A549 (cell line): ENCODE results near the gene CAMTA1. TPM values are rescaled to one million over a fixed set of nuclear protein-coding genes. Genes with fewer than 3 reads are reported as not detected.

ENCODE experiments used
- ATAC-seq, 2 experiments: fragments of 200-7000 bp in 1 of 2; fragments of >200 bp in 1 of 2; cut with Nextera tagmentation in 1 of 2; cut with Tn5 transposase in 1 of 2; 3 replicates each; pipeline versions ENCODE4 v1.8.0 to v1.9.1; 2018 to 2020; ENCODE audit warnings: mild to moderate bottlenecking in 1 of 2, moderate library complexity in 1 of 2
- CTCF ChIA-PET: fragments of 300-600 bp; sonication (Branson Sonifier 250); formaldehyde crosslinking; extraction: SDS; loops from one replicate; lab custom pipeline; 2021; ENCODE audit warnings: antibody characterized with exemption, inconsistent platforms; lab: Yijun Ruan, JAX
- POLR2A ChIA-PET: fragments of 350-600 bp; formaldehyde crosslinking; extraction: SDS; loops from one replicate; lab custom pipeline; 2021; ENCODE audit warnings: antibody characterized with exemption, inconsistent platforms; lab: Yijun Ruan, JAX
- DNase-seq, 2 experiments: peaks; one replicate each; pipeline versions ENCODE4 v3.0.0 to v3.0.0-alpha.2; 2011 to 2016; ENCODE audit warnings: low read depth in 1 of 2, low spot score in 1 of 2
- FAIRE-seq: peaks from 2 replicates; lab custom pipeline; 2011; peaks lifted over from hg19 to GRCh38; lab: Jason Lieb, UNC
- H3K27ac ChIP-seq, 2 experiments: fragments of >200 bp; sonication (Bioruptor Twin); formaldehyde crosslinking; 3 replicates each; pipeline ENCODE4 v1.5.1; 2016 to 2017
- H3K4me1 ChIP-seq: fragments of >200 bp; sonication (Bioruptor Twin); formaldehyde crosslinking; 3 replicates; pipeline ENCODE4 v1.6.1; 2016
- H3K4me2 ChIP-seq: fragments of >200 bp; sonication (Bioruptor Twin); formaldehyde crosslinking; 3 replicates; pipeline ENCODE4 v1.6.1; 2016
- H3K4me3 ChIP-seq: fragments of >200 bp; sonication (Bioruptor Twin); formaldehyde crosslinking; 3 replicates; pipeline ENCODE4 v1.5.1; 2016
- H3K9me3 ChIP-seq: fragments of >200 bp; sonication (Bioruptor Twin); formaldehyde crosslinking; 3 replicates; pipeline ENCODE4 v1.6.1; 2016
- CBX8 ChIP-seq: fragments of 200-600 bp; sonication (generic); IDR thresholded peaks from 2 replicates; pipeline ENCODE4 v1.6.1; 2016
- CHD2 ChIP-seq: fragments of 150-350 bp; IDR thresholded peaks from 2 replicates; pipeline ENCODE4 v1.6.1; 2014; ENCODE audit warnings: low read length; ENCODE audit not compliant: partially characterized antibody
- CHD4 ChIP-seq: fragments of 200-600 bp; sonication (generic); IDR thresholded peaks from 2 replicates; pipeline ENCODE4 v1.6.1; 2016; ENCODE audit warnings: antibody characterized with exemption, mild to moderate bottlenecking, borderline replicate concordance
- ESRRA ChIP-seq: fragments of 150-350 bp; IDR thresholded peaks from 2 replicates; pipeline ENCODE4 v1.6.1; 2014; ENCODE audit warnings: mild to moderate bottlenecking, low read length, borderline replicate concordance
- GATA3 ChIP-seq: IDR thresholded peaks from 2 replicates; pipeline ENCODE4 v1.6.1; 2012; ENCODE audit warnings: borderline replicate concordance
- HDAC2 ChIP-seq: fragments of 200-600 bp; sonication (generic); IDR thresholded peaks from 2 replicates; pipeline ENCODE4 v1.6.1; 2016
- JUN ChIP-seq, 2 experiments: fragments of >200 bp; sonication (Bioruptor Twin); formaldehyde crosslinking; IDR thresholded peaks; 2 replicates in 1 of 2; 3 replicates in 1 of 2; pipeline ENCODE4 v1.6.1; 2016 to 2017
- MAFK ChIP-seq: fragments of 450-650 bp; IDR thresholded peaks from 2 replicates; pipeline ENCODE4 v1.6.1; 2014; ENCODE audit not compliant: partially characterized antibody
- MAZ ChIP-seq: fragments of 150-350 bp; IDR thresholded peaks from 2 replicates; pipeline ENCODE4 v1.6.1; 2014; ENCODE audit warnings: antibody characterized with exemption, low read depth, low read length, borderline replicate concordance
- NR3C1 ChIP-seq: fragments of >200 bp; sonication (Bioruptor Twin); formaldehyde crosslinking; IDR thresholded peaks from 3 replicates; pipeline ENCODE4 v1.6.1; 2017
- RAD21 ChIP-seq, 2 experiments: fragments of >200 bp in 1 of 2; sonication (Bioruptor Twin) in 1 of 2; formaldehyde crosslinking in 1 of 2; IDR thresholded peaks in 1 of 2; conservative IDR thresholded peaks in 1 of 2; 2 replicates in 1 of 2; 3 replicates in 1 of 2; pipeline ENCODE4 v1.6.1; 2012 to 2018; ENCODE audit warnings: inconsistent platforms in 1 of 2
- SMC3 ChIP-seq: fragments of >200 bp; sonication (Bioruptor Twin); formaldehyde crosslinking; IDR thresholded peaks from 3 replicates; pipeline ENCODE4 v1.6.1; 2018; ENCODE audit warnings: inconsistent platforms
- TFCP2L1 ChIP-seq: fragments of 250-450 bp; sonication (Bioruptor Pico); IDR thresholded peaks from 2 replicates; pipeline ENCODE4 v1.5.0; 2021; ENCODE audit warnings: mild to moderate bottlenecking
- WGBS: methylation state at CpG from one replicate; pipeline ENCODE4 v1.1.6; 2017; ENCODE audit errors: missing lambda C conversion rate; 5-methylcytosine and 5-hydroxymethylcytosine counted together
- polyA plus RNA-seq, 4 experiments: library from polyadenylated mRNA; depleted of rRNA in 3 of 4; stranded (reverse); fragments of >200 nt; fragmentation: RNase III in 1 of 4; extraction: RNeasy Plus Mini Kit Qiagen cat#74134 plus additional on column Dnase treatment in 1 of 4; gene quantifications; 2 replicates in 3 of 4; 3 replicates in 1 of 4; pipeline ENCODE4 v1.2.3, GENCODE V29; 2011 to 2017
- TF ChIP-seq, protein P1 (sequence below): fragments of 200-600 bp; sonication (generic); IDR thresholded peaks from 2 replicates; pipeline ENCODE4 v1.6.1; 2016; ENCODE audit warnings: antibody characterized with exemption, mild to moderate bottlenecking, moderate library complexity
- TF ChIP-seq, protein P2 (sequence below): fragments of 450-650 bp; IDR thresholded peaks from 2 replicates; pipeline ENCODE4 v1.6.1; 2014; ENCODE audit warnings: antibody characterized with exemption
- TF ChIP-seq, protein P3 (sequence below): IDR thresholded peaks from 2 replicates; pipeline ENCODE4 v1.6.1; 2012
- TF ChIP-seq, protein P4 (sequence below): fragments of >200 bp; sonication (Bioruptor Twin); formaldehyde crosslinking; IDR thresholded peaks from 2 replicates; pipeline ENCODE4 v1.6.1; 2016

CAMTA1 gene
- polyA plus RNA-seq, 2 of the 4 experiments (the other 2 are of a cell fraction), result 58.8 to 75.0 TPM

DNA sequence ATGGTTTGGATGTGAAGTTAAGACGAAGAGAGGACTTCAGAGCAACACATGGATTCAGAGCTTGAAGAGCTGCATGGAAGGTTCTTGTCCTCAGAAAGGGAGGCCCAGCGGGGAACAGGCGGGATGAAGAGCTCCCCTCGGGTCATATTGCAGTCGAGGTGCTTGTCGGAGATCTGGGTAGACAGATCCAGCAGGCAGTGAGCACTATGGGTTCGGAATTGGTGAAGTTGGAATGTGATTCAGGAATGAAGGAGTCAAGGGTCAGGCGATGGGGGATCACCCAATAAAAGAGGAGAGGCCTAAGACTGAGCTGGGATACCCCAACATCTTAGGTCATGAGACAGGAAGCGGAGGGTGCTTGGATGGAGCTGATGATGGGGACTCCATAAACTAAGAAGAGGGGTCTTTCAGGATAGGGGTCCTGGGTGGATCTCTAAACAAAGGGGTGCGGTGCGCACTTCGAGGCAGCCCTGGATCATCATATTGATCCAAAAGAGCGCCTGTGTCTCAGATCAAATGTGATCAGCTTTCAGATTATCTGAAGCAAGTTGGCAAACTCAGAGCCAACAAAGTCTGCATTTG lies 809.6 kb downstream of the CAMTA1 start:
- Histone ChIP-seq H3K27ac (no peak overlapping the region), H3K4me1 (no peaks in the 10 kb centered on the region), H3K4me2 (no peak overlapping the region), H3K4me3 (no peak overlapping the region), H3K9me3 (no peaks in the 10 kb centered on the region)
- FAIRE-seq, result no peak
- no peak for ATAC-seq
- no peak for DNase-seq
- ChIA-PET POLR2A (no interaction called here), CTCF (interaction anchor here (1.5 kb wide), 1 partner anchor 13 kb away, joined by 4 read pairs; no protein-coding TSS in a partner anchor)
- WGBS, result 70% methylated on average over 13 of the region's 13 CpGs
- TF ChIP-seq NR3C1 (no peak), SMC3 (no peak), CHD2 (no peak), CBX8 (no peak), CHD4 (no peak), MAFK (no peak), HDAC2 (no peak)
- TF ChIP-seq, protein P1, sequence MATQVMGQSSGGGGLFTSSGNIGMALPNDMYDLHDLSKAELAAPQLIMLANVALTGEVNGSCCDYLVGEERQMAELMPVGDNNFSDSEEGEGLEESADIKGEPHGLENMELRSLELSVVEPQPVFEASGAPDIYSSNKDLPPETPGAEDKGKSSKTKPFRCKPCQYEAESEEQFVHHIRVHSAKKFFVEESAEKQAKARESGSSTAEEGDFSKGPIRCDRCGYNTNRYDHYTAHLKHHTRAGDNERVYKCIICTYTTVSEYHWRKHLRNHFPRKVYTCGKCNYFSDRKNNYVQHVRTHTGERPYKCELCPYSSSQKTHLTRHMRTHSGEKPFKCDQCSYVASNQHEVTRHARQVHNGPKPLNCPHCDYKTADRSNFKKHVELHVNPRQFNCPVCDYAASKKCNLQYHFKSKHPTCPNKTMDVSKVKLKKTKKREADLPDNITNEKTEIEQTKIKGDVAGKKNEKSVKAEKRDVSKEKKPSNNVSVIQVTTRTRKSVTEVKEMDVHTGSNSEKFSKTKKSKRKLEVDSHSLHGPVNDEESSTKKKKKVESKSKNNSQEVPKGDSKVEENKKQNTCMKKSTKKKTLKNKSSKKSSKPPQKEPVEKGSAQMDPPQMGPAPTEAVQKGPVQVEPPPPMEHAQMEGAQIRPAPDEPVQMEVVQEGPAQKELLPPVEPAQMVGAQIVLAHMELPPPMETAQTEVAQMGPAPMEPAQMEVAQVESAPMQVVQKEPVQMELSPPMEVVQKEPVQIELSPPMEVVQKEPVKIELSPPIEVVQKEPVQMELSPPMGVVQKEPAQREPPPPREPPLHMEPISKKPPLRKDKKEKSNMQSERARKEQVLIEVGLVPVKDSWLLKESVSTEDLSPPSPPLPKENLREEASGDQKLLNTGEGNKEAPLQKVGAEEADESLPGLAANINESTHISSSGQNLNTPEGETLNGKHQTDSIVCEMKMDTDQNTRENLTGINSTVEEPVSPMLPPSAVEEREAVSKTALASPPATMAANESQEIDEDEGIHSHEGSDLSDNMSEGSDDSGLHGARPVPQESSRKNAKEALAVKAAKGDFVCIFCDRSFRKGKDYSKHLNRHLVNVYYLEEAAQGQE, result no peak
- TF ChIP-seq, protein P2, sequence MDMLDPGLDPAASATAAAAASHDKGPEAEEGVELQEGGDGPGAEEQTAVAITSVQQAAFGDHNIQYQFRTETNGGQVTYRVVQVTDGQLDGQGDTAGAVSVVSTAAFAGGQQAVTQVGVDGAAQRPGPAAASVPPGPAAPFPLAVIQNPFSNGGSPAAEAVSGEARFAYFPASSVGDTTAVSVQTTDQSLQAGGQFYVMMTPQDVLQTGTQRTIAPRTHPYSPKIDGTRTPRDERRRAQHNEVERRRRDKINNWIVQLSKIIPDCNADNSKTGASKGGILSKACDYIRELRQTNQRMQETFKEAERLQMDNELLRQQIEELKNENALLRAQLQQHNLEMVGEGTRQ, result no peak

DNA sequence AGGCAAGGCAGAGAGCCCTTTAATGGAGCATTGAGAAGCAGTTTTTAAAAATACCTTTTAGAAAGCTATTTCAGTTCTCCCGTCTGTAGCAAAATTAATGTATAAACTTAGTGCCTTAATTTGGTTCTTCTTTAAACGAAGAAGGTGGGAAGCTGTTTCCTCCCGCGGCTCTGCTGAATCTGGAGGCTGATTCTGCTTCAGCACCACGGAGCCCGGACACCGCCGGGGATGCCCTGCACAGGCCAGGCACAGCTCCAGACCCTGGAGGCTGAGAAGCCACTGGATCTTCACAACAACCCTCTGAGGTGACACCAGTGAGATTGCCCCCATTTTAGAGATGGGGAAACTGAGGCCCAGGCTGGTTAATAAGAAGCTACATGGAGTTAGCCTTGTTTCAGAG lies 810.1 kb downstream of the CAMTA1 start:
- Histone ChIP-seq H3K27ac (no peak overlapping the region), H3K4me2 (no peak overlapping the region), H3K4me1 (no peaks in the 10 kb centered on the region), H3K9me3 (no peaks in the 10 kb centered on the region), H3K4me3 (no peak overlapping the region)
- no peak for DNase-seq
- CTCF ChIA-PET, result interaction anchor here (0.6 to 1.5 kb wide), 3 partner anchors 13 to 497 kb away, joined by 3 to 4 read pairs (median 3); no protein-coding TSS in a partner anchor
- POLR2A ChIA-PET, result no interaction called here
- WGBS, result 70% methylated on average over 8 of the region's 8 CpGs
- TF ChIP-seq, protein P1, result peak; percentile 69; the same call in 1 of the 2 replicates
- TF ChIP-seq MAFK, result no peak
- ATAC-seq, result no peak
- FAIRE-seq, result no peak

DNA sequence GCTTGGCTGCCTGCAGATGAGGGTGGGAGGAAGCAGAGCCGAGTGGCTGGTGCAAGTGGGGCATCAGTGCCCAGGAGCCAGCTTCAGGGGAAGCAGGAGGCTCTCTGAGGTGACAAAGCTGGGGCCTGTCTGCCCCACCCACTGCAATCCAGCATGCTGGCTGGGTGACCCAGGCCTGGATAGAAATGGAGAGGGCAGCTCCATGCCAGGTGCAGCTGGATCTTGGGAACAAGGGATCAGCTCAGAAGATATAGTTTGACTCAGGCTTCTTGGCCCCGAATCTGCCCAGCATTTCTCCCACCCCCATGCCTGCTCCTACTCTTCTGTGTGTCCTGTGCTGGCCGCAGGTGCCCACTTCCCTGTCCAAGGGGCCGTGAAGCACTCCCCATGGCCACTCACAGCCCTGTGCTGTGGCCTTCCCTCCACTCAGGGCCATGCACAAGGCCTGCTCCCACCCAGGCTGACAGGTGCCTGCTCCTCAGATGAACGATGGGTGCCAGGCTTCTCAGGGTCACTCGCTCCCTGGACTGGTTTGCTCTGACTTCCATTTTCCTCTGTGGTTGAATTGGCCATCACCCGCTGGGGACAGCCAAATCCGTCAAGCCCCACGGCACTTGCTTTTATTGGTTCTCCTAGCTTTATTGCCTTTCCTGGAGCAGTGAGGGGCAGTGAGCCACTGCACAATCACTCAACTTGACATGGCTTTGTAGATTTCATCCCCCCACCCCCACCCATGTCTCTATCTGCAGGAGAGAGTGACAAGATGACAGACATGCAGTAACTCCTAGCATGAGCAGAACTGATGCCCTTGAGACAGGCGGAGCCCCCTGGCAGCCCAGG lies 811.1 kb downstream of the CAMTA1 start:
- CTCF ChIA-PET, result interaction anchor here (0.6 kb wide), 1 partner anchor 498 kb away, joined by 3 read pairs; no protein-coding TSS in a partner anchor
- no peak for DNase-seq
- no peak; a peak in 1 of 6 replicates for ATAC-seq
- no peak for TF ChIP-seq RAD21 (conservative IDR thresholded peaks at IDR 0.05 in 1 of 2, IDR thresholded peaks at IDR 0.05 in 1 of 2)
- no peak for TF ChIP-seq GATA3
- no peak for TF ChIP-seq JUN (IDR thresholded peaks at IDR 0.05)
- TF ChIP-seq MAZ, result no peak
- TF ChIP-seq MAFK, result no peak
- TF ChIP-seq, protein P3, sequence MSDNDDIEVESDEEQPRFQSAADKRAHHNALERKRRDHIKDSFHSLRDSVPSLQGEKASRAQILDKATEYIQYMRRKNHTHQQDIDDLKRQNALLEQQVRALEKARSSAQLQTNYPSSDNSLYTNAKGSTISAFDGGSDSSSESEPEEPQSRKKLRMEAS, result no peak
- no peak for TF ChIP-seq ESRRA
- TF ChIP-seq TFCP2L1 (CRISPR knock-in tag), result no peak
- no peak for TF ChIP-seq SMC3
- TF ChIP-seq, protein P4, sequence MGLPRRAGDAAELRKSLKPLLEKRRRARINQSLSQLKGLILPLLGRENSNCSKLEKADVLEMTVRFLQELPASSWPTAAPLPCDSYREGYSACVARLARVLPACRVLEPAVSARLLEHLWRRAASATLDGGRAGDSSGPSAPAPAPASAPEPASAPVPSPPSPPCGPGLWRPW, result no peak
- TF ChIP-seq, protein P1, result no peak

More for the DNA sequence above, 811.1 kb downstream of the CAMTA1 start:
- POLR2A ChIA-PET, result no interaction called here
- no peak for FAIRE-seq
- no peak overlapping the region for H3K4me3 ChIP-seq
- H3K27ac ChIP-seq, result no peak overlapping the region
- H3K9me3 ChIP-seq, result no peaks in the 10 kb centered on the region
- no peak overlapping the region for H3K4me2 ChIP-seq
- no peaks in the 10 kb centered on the region for H3K4me1 ChIP-seq
- 63% methylated on average over 7 of the region's 10 CpGs for WGBS
